SK-N-SH (cell line): ENCODE results near the gene CMTM8. TPM values are rescaled to one million over a fixed set of nuclear protein-coding genes. Genes with fewer than 3 reads are reported as not detected.

ENCODE experiments used
- CTCF ChIA-PET: fragments of 300-600, 350-600 bp; formaldehyde crosslinking; extraction: SDS; loops from one replicate; lab custom pipeline; 2021; lab: Yijun Ruan, JAX
- POLR2A ChIA-PET: fragments of 350-600 bp; sonication (Branson Sonifier 250); formaldehyde crosslinking; extraction: SDS; loops from one replicate; lab custom pipeline; 2020; ENCODE audit warnings: antibody characterized with exemption, inconsistent platforms; lab: Yijun Ruan, JAX
- DNase-seq: peaks from one replicate; pipeline ENCODE4 v3.0.0; 2012
- H2AFZ ChIP-seq: fragments of 200-600 bp; sonication (generic); 2 replicates; pipeline ENCODE4 v1.8.1; 2016; ENCODE audit warnings: antibody characterized with exemption, mild to moderate bottlenecking, low read depth
- H3F3A ChIP-seq: fragments of 200-600 bp; sonication (generic); replicated peaks from 2 replicates; pipeline ENCODE3; 2016; ENCODE audit warnings: antibody characterized with exemption, mild to moderate bottlenecking; ENCODE audit not compliant: insufficient read depth
- H3K27ac ChIP-seq, 2 experiments: fragments of 200-500 bp in 1 of 2; fragments of 200-600 bp in 1 of 2; sonication (Bioruptor generic) in 1 of 2; sonication (generic), shearing (Covaris generic) in 1 of 2; 2 replicates each; pipeline versions ENCODE4 v1.5.1 to v1.6.1; 2014 to 2016; ENCODE audit warnings: low read depth in 2 of 2, inconsistent platforms in 1 of 2, low read length in 1 of 2, mild to moderate bottlenecking in 1 of 2, mixed read lengths in 1 of 2
- H3K27me3 ChIP-seq: fragments of 200-600 bp; sonication (generic), shearing (Covaris generic); 2 replicates; pipeline ENCODE4 v1.6.1; 2016; ENCODE audit warnings: mixed run types; ENCODE audit not compliant: insufficient read depth
- H3K36me3 ChIP-seq, 2 experiments: fragments of 200-500 bp in 1 of 2; fragments of 200-600 bp in 1 of 2; sonication (Bioruptor generic) in 1 of 2; sonication (generic) in 1 of 2; replicated peaks in 1 of 2; 2 replicates each; pipeline versions ENCODE3 to v1.5.1; 2014 to 2016; ENCODE audit warnings: low read length in 1 of 2, mild to moderate bottlenecking in 1 of 2; ENCODE audit not compliant: insufficient read depth in 2 of 2, control insufficient read depth in 1 of 2
- H3K4me1 ChIP-seq, 2 experiments: fragments of 200-500 bp in 1 of 2; fragments of 200-600 bp in 1 of 2; sonication (Bioruptor generic) in 1 of 2; sonication (generic), shearing (Covaris generic) in 1 of 2; 2 replicates each; pipeline versions ENCODE4 v1.5.1 to v1.6.1; 2014 to 2016; ENCODE audit warnings: low read depth in 1 of 2, low read length in 1 of 2, mixed run types in 1 of 2; ENCODE audit not compliant: insufficient read depth in 2 of 2, control insufficient read depth in 1 of 2
- H3K4me2 ChIP-seq: fragments of 200-600 bp; sonication (generic), shearing (Covaris generic); 2 replicates; pipeline ENCODE4 v1.6.1; 2017; ENCODE audit warnings: mixed run types
- H3K4me3 ChIP-seq, 2 experiments: fragments of 200-500 bp in 1 of 2; fragments of 200-600 bp in 1 of 2; sonication (Bioruptor generic) in 1 of 2; sonication (generic), shearing (Covaris generic) in 1 of 2; 2 replicates each; pipeline versions ENCODE4 v1.5.1 to v1.8.1; 2014 to 2016; ENCODE audit warnings: low read depth in 2 of 2, inconsistent platforms in 1 of 2, low read length in 1 of 2, mild to moderate bottlenecking in 1 of 2, mixed read lengths in 1 of 2, moderate library complexity in 1 of 2
- H3K79me2 ChIP-seq: fragments of 200-600 bp; sonication (generic); 2 replicates; pipeline ENCODE4 v1.8.1; 2017; ENCODE audit warnings: mild to moderate bottlenecking; ENCODE audit not compliant: insufficient read depth
- H3K9ac ChIP-seq: fragments of 200-600 bp; sonication (generic); 2 replicates; pipeline ENCODE4 v1.6.1; 2017; ENCODE audit warnings: mixed run types
- H3K9me2 ChIP-seq: fragments of 200-600 bp; sonication (generic); 2 replicates; pipeline ENCODE4 v1.6.1; 2017; ENCODE audit warnings: mixed run types
- H3K9me3 ChIP-seq: fragments of 200-600 bp; sonication (generic); 2 replicates; pipeline ENCODE4 v1.6.1; 2017; ENCODE audit warnings: mixed run types, mild to moderate bottlenecking, moderate library complexity
- H4K20me1 ChIP-seq: fragments of 200-600 bp; sonication (generic); 2 replicates; pipeline ENCODE4 v1.6.1; 2017; ENCODE audit warnings: mild to moderate bottlenecking, mixed run types; ENCODE audit not compliant: insufficient read depth
- EP300 ChIP-seq, 2 experiments: IDR thresholded peaks; 2 replicates each; pipeline versions ENCODE4 v1.4.0 to v1.6.1; 2012; ENCODE audit warnings: borderline replicate concordance in 1 of 2, low read depth in 1 of 2, low read length in 1 of 2
- FOXJ3 ChIP-seq: sonication (generic); formaldehyde crosslinking; IDR thresholded peaks from 2 replicates; pipeline ENCODE4 v1.5.1; 2020; ENCODE audit warnings: mild to moderate bottlenecking, missing genetic modification reagents
- FOXM1 ChIP-seq: IDR thresholded peaks from 2 replicates; pipeline ENCODE4 v1.4.0; 2012; ENCODE audit warnings: low read depth, mild to moderate bottlenecking
- GABPA ChIP-seq: IDR thresholded peaks from 2 replicates; pipeline ENCODE4 v1.4.0; 2012; ENCODE audit warnings: low read depth, mild to moderate bottlenecking
- GATA2 ChIP-seq: sonication (generic); formaldehyde crosslinking; IDR thresholded peaks from 2 replicates; pipeline ENCODE4 v1.5.0; 2020; ENCODE audit warnings: mild to moderate bottlenecking, missing genetic modification reagents
- JUND ChIP-seq: IDR thresholded peaks from 2 replicates; pipeline ENCODE4 v1.4.0; 2012
- MEF2A ChIP-seq: IDR thresholded peaks from 2 replicates; pipeline ENCODE4 v1.4.0; 2012; ENCODE audit warnings: low read depth, borderline replicate concordance
- POLR2AphosphoS5 ChIP-seq: IDR thresholded peaks from 2 replicates; pipeline ENCODE4 v1.6.1; 2012; ENCODE audit warnings: low read depth, low read length
- RCOR1 ChIP-seq: fragments of 150-350 bp; IDR thresholded peaks from 2 replicates; pipeline ENCODE4 v1.6.1; 2017; ENCODE audit warnings: antibody characterized with exemption, low read length
- SMC3 ChIP-seq: IDR thresholded peaks from 2 replicates; pipeline ENCODE4 v1.6.1; 2012; ENCODE audit warnings: low read depth, low read length, improper control_type of control experiment
- TCF12 ChIP-seq: IDR thresholded peaks from 2 replicates; pipeline ENCODE4 v1.4.0; 2012
- TEAD4 ChIP-seq: IDR thresholded peaks from 2 replicates; pipeline ENCODE4 v1.4.0; 2012; ENCODE audit warnings: mild to moderate bottlenecking, borderline replicate concordance; ENCODE audit not compliant: insufficient read depth
- WGBS: methylation state at CpG from one replicate; pipeline ENCODE4 v1.1.6; 2017; ENCODE audit warnings: low lambda C conversion rate; 5-methylcytosine and 5-hydroxymethylcytosine counted together
- polyA plus RNA-seq, 3 experiments: library from polyadenylated mRNA; depleted of rRNA; stranded (reverse); fragments of >200 nt; gene quantifications; 2 replicates each; pipeline ENCODE4 v1.2.3, GENCODE V29; 2012
- TF ChIP-seq, protein P1 (sequence below): IDR thresholded peaks from 2 replicates; pipeline ENCODE4; 2012
- TF ChIP-seq, protein P2 (sequence below): IDR thresholded peaks from 2 replicates; pipeline ENCODE4 v1.4.0; 2012; ENCODE audit warnings: low read depth
- TF ChIP-seq, protein P3 (sequence below): fragments of 150-350 bp; IDR thresholded peaks from 2 replicates; pipeline ENCODE4 v1.6.1; 2017; ENCODE audit warnings: antibody characterized with exemption, low read length, low read depth, borderline replicate concordance
- TF ChIP-seq, protein P4 (sequence below): fragments of 200-600 bp; sonication (generic); IDR thresholded peaks from 2 replicates; pipeline ENCODE4 v1.6.1; 2017; ENCODE audit warnings: antibody characterized with exemption, mild to moderate bottlenecking, moderate library complexity

Gene CMTM8
- polyA plus RNA-seq, 1 of the 3 experiments (the other 2 are of a cell fraction), result 9.7 TPM

DNA sequence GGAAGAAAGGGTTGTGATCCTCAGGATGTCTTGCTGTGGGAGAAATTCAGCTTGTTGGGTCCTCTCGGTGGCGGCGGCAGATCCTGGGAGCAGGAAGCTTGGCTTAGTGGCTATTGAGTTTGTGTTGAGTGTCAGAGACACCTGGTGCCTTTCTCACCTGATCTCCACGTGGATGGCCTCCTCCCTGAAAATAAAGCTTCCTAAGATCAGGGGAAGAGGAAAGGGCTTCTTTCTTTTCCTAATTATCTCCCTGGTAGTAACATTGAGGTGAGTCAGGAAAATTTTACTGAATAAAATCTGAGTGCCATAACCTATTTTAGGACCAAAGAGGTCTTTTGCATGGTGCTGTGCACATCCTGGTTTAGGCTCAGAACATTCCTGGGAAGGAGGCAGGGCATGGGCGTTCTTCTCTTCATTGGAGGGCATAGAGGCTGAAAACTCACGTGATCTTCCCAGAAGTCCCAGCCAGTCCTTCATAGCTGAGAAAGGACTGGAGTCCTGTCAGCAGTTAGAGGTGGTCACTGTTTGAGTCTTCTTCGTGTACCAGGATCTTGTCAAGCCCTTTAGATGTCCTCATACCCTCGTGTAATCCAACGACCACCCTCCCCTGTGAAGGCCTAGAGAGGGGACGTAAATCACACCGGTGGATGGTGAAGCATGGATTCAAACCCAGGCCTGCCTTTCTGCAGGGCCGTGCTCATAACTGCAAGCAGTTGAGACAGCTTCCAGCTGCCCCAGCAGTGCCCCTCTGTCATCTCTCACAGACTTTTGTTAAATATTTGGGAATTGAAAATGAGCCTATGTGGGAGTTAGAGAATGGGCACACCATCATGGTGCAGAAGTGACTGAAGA lies 1.1 kb downstream of the CMTM8 start:
- H3K4me3 ChIP-seq, result peak overlapping the region; percentile 73 to 87
- peak; percentile 11 for DNase-seq
- H3K9me3 ChIP-seq, result no peaks in the 10 kb centered on the region
- H3K9ac ChIP-seq, result peak overlapping the region; percentile 51; the same call in 1 of the 2 replicates
- ChIA-PET POLR2A (no interaction called here), CTCF (interaction anchor here (0.7 to 2.8 kb wide), 14 partner anchors 8 to 229 kb away, joined by 3 to 9 read pairs (median 3); no protein-coding TSS in a partner anchor)
- H3K4me2 ChIP-seq, result peak overlapping the region; percentile 94
- H3K27me3 ChIP-seq, result no peaks in the 10 kb centered on the region
- H3K79me2 ChIP-seq, result no peaks in the 10 kb centered on the region; the same call in 1 of the 2 replicates
- no peaks in the 10 kb centered on the region; the same call in 1 of the 2 replicates for H4K20me1 ChIP-seq
- TF ChIP-seq POLR2AphosphoS5 (no peak), FOXJ3 (CRISPR knock-in tag) (no peak), TEAD4 (no peak), GABPA (no peak), TCF12 (no peak), JUND (no peak), MEF2A (no peak), FOXM1 (no peak), SMC3 (no peak), RCOR1 (no peak)
- TF ChIP-seq, protein P1, sequence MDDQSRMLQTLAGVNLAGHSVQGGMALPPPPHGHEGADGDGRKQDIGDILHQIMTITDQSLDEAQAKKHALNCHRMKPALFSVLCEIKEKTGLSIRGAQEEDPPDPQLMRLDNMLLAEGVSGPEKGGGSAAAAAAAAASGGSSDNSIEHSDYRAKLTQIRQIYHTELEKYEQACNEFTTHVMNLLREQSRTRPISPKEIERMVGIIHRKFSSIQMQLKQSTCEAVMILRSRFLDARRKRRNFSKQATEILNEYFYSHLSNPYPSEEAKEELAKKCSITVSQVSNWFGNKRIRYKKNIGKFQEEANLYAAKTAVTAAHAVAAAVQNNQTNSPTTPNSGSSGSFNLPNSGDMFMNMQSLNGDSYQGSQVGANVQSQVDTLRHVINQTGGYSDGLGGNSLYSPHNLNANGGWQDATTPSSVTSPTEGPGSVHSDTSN, result no peak
- TF ChIP-seq, protein P2, sequence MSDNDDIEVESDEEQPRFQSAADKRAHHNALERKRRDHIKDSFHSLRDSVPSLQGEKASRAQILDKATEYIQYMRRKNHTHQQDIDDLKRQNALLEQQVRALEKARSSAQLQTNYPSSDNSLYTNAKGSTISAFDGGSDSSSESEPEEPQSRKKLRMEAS, result no peak
- TF ChIP-seq, protein P3, sequence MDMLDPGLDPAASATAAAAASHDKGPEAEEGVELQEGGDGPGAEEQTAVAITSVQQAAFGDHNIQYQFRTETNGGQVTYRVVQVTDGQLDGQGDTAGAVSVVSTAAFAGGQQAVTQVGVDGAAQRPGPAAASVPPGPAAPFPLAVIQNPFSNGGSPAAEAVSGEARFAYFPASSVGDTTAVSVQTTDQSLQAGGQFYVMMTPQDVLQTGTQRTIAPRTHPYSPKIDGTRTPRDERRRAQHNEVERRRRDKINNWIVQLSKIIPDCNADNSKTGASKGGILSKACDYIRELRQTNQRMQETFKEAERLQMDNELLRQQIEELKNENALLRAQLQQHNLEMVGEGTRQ, result no peak
- no peak overlapping the region; a peak in 1 of 4 replicates for H3K27ac ChIP-seq
- no peaks in the 10 kb centered on the region for H3K36me3 ChIP-seq
- H3F3A ChIP-seq, result no peaks in the 10 kb centered on the region
- peak overlapping the region; percentile 95 for H2AFZ ChIP-seq
- H3K9me2 ChIP-seq, result no peaks in the 10 kb centered on the region
- 77% methylated on average over 12 of the region's 12 CpGs for WGBS
- H3K4me1 ChIP-seq, result peaks cover 0 to 13% of the 10 kb centered on the region in 2 experiments; a peak in 1 of 4 replicates

DNA sequence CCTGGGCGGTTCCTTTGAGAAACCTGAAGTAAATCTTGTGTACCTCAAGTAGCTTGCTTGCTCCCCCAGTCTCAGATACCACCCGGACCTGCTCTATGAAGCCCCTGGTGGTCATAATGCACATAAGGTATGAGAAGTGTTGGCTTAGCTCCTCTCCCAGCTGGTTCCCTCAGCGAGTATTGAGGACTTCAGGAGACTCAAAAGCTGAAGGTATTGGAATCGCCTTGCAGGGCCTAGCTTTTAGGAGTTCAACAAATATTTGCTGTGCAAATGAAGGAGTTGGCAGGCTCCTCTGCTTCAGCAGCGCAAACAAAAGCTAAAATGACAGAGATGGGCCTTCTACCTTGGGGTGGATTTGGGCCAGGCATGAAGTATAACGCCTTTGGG lies 1.7 kb downstream of the CMTM8 start:
- Histone ChIP-seq H3K4me1 (peaks cover 2 to 13% of the 10 kb centered on the region in 2 experiments; a peak in 1 of 4 replicates), H3K27ac (no peak overlapping the region), H3K79me2 (no peaks in the 10 kb centered on the region; the same call in 1 of the 2 replicates), H3K9ac (no peak overlapping the region), H3K4me2 (peak overlapping the region; percentile 94), H3K9me3 (no peaks in the 10 kb centered on the region), H3F3A (no peaks in the 10 kb centered on the region), H4K20me1 (no peaks in the 10 kb centered on the region; the same call in 1 of the 2 replicates), H3K9me2 (no peaks in the 10 kb centered on the region), H2AFZ (no peak overlapping the region)
- WGBS, result 80% methylated on average over 6 of the region's 6 CpGs
- TF ChIP-seq EP300 (IDR thresholded peaks at IDR 0.05; ENCODE audit: borderline replicate concordance in 1 of 2, low read depth in 1 of 2, low read length in 1 of 2), result no peak
- no peak for TF ChIP-seq GATA2 (CRISPR knock-in tag)
- TF ChIP-seq, protein P4, sequence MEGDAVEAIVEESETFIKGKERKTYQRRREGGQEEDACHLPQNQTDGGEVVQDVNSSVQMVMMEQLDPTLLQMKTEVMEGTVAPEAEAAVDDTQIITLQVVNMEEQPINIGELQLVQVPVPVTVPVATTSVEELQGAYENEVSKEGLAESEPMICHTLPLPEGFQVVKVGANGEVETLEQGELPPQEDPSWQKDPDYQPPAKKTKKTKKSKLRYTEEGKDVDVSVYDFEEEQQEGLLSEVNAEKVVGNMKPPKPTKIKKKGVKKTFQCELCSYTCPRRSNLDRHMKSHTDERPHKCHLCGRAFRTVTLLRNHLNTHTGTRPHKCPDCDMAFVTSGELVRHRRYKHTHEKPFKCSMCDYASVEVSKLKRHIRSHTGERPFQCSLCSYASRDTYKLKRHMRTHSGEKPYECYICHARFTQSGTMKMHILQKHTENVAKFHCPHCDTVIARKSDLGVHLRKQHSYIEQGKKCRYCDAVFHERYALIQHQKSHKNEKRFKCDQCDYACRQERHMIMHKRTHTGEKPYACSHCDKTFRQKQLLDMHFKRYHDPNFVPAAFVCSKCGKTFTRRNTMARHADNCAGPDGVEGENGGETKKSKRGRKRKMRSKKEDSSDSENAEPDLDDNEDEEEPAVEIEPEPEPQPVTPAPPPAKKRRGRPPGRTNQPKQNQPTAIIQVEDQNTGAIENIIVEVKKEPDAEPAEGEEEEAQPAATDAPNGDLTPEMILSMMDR, result peak; percentile 57
- TF ChIP-seq, all 33 proteins: peak for 1
- Histone ChIP-seq H3K4me3 (peak overlapping the region in 1 of 2 experiments; percentile 87; a peak in 1 of 4 replicates), H3K36me3 (no peaks in the 10 kb centered on the region), H3K27me3 (no peaks in the 10 kb centered on the region)
- ChIA-PET POLR2A (no interaction called here), CTCF (interaction anchor here (0.7 to 2.8 kb wide), 11 partner anchors 8 to 228 kb away, joined by 3 to 9 read pairs (median 3); no protein-coding TSS in a partner anchor)
- peak; percentile 62 for DNase-seq
